ENCODE data around the gene NEU1. TPM values are rescaled to one million over a fixed set of nuclear protein-coding genes. Genes with fewer than 3 reads are reported as not detected.
"Not testable (repeated sequence)": the region's sequence is repeated elsewhere in the genome, so short reads cannot be mapped to it uniquely, and the experiment has no call there.

Gene NEU1
- total RNA-seq, 6 experiments from 2014 or later, result 35.8 to 48.6 (median 40.9) TPM

- no peak overlapping the region for H3K27ac Mint-ChIP-seq
- peaks cover 25% of the 10 kb centered on the region for H3K4me1 Mint-ChIP-seq (ENCODE audit: low read depth)
- no peak for TF ChIP-seq CTCF (IDR thresholded peaks at IDR 0.05)
- no peaks in the 10 kb centered on the region for H3K36me3 Mint-ChIP-seq (ENCODE audit: low read depth)
- peaks cover 3% of the 10 kb centered on the region for H3K27me3 Mint-ChIP-seq (ENCODE audit: insufficient read depth)
- no peak for DNase-seq
- no peaks in the 10 kb centered on the region for H3K9me3 Mint-ChIP-seq
- no peak overlapping the region for H3K4me3 Mint-ChIP-seq
These were observed 2.3 kb downstream of the NEU1 start for GRCh38 chr6:31860349-31860748.

DNA sequence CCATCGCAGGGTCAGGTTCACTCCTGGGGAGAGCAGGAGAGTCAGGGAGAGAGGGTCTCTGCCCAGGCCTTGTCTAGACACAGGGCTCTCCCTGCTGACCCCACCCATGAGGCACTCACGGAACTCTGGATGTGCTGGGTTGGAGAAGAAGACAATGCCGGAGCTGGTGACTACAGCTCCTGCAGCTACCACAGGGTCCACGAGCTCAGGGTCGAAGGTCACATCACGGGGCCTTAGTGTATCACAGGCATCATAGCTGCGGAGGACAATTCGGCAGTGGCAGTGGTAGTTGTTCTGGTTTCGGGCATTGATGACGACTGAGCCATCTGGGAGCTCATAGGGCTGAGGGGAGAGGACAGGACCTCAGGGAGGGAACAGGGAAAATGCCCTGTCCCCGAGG, 2.7 kb downstream of the NEU1 start:
- no peaks in the 10 kb centered on the region for H3K36me3 Mint-ChIP-seq (ENCODE audit: low read depth)
- H3K4me1 Mint-ChIP-seq (ENCODE audit: low read depth), result peaks cover 25% of the 10 kb centered on the region
- no peak overlapping the region for H3K4me3 Mint-ChIP-seq
- no peaks in the 10 kb centered on the region for H3K9me3 Mint-ChIP-seq
- no peak for DNase-seq
- TF ChIP-seq CTCF (IDR thresholded peaks at IDR 0.05), result no peak
- H3K27me3 Mint-ChIP-seq (ENCODE audit: insufficient read depth), result peaks cover 3% of the 10 kb centered on the region
- H3K27ac Mint-ChIP-seq, result no peak overlapping the region

GRCh38 chr6:31858707-31859106, 3.9 kb downstream of the NEU1 start:
- H3K9me3 Mint-ChIP-seq, result no peaks in the 10 kb centered on the region
- H3K36me3 Mint-ChIP-seq (ENCODE audit: low read depth), result no peaks in the 10 kb centered on the region
- peaks cover 3% of the 10 kb centered on the region for H3K27me3 Mint-ChIP-seq (ENCODE audit: insufficient read depth)
- DNase-seq, result no peak
- H3K4me3 Mint-ChIP-seq, result no peak overlapping the region
- peaks cover 19% of the 10 kb centered on the region for H3K4me1 Mint-ChIP-seq (ENCODE audit: low read depth)
- no peak for TF ChIP-seq CTCF (IDR thresholded peaks at IDR 0.05)
- H3K27ac Mint-ChIP-seq, result no peak overlapping the region

DNA sequence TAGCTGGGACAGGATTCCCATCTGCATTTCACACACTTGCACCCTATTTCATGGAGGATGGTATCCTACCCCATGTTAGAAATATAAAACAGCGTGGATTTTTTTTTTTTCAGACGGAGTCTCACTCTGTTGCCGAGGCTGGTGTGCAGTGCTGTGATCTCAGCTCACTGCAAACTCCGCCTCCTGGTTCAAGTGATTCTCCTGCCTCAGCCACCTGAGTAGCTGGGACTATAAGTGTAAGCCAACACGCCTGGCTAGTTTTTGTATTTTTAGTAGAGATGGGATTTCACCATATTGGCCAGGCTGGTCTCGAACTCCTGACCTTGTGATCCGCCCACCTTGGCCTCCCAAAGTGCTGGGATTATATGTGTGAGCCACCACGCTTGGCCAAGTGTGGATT, 4.8 kb downstream of the NEU1 start:
- H3K4me1 Mint-ChIP-seq (ENCODE audit: low read depth), result peaks cover 13% of the 10 kb centered on the region
- not testable (repeated sequence) for H3K27ac Mint-ChIP-seq; DNase-seq; H3K9me3 Mint-ChIP-seq; H3K27me3 Mint-ChIP-seq (ENCODE audit: insufficient read depth); H3K4me3 Mint-ChIP-seq; H3K36me3 Mint-ChIP-seq (ENCODE audit: low read depth)

DNA sequence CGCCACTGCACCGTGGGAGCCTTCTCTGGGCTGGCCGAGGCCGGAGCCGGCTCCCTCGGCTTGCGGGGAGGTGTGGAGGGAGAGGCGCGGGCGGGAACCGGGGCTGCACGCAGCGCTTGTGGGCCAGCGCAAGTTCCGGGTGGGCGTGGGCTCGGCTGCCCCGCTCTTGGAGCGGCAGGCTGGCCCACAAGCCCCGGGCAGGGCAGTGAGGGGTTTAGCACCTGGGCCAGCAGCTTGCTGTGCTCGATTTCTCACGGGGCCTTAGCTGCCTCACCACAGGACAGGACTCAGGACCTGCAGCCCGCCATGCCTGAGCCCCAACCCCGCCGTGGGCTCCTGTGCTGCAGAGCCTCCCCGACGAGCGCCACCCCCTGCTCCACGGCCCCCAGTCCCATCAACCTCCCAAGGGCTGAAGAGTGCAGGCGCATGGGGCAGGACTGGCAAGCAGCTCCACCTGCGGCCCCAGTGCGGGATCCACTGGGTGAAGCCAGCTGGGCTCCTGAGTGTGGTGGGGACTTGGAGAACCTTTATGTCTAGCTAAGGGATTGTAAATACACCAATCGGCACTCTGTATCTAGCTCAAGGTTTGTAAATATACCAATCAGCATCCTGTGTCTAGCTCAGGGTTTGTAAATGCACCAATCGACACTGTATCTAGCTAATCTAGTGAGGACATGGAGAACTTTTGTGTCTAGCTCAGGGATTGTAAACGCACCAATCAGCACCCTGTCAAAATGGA, 10.5 kb downstream of the NEU1 start:
- not testable (repeated sequence) for DNase-seq; H3K36me3 Mint-ChIP-seq (ENCODE audit: low read depth); H3K9me3 Mint-ChIP-seq; H3K4me3 Mint-ChIP-seq; H3K4me1 Mint-ChIP-seq (ENCODE audit: low read depth); H3K27me3 Mint-ChIP-seq (ENCODE audit: insufficient read depth); H3K27ac Mint-ChIP-seq

GRCh38 chr6:31851485-31851832, 11.2 kb downstream of the NEU1 start:
- Mint-ChIP-seq H3K27me3 (ENCODE audit: insufficient read depth) (no peaks in the 10 kb centered on the region), H3K4me3 (no peak overlapping the region), H3K4me1 (ENCODE audit: low read depth) (peaks cover 6% of the 10 kb centered on the region), H3K9me3 (peaks cover 6% of the 10 kb centered on the region), H3K36me3 (ENCODE audit: low read depth) (peaks cover 6% of the 10 kb centered on the region), H3K27ac (no peak overlapping the region; the same call in 1 of the 2 replicates)
- DNase-seq, result no peak
- TF ChIP-seq CTCF (IDR thresholded peaks at IDR 0.05), result no peak

Data from HFFc6 (cell line).